ENCODE results near the gene TSGA10IP. TPM values are rescaled to one million over a fixed set of nuclear protein-coding genes. Genes with fewer than 3 reads are reported as not detected.

The TSGA10IP gene
- total RNA-seq, 1 experiment from 2014 or later: not detected

DNA sequence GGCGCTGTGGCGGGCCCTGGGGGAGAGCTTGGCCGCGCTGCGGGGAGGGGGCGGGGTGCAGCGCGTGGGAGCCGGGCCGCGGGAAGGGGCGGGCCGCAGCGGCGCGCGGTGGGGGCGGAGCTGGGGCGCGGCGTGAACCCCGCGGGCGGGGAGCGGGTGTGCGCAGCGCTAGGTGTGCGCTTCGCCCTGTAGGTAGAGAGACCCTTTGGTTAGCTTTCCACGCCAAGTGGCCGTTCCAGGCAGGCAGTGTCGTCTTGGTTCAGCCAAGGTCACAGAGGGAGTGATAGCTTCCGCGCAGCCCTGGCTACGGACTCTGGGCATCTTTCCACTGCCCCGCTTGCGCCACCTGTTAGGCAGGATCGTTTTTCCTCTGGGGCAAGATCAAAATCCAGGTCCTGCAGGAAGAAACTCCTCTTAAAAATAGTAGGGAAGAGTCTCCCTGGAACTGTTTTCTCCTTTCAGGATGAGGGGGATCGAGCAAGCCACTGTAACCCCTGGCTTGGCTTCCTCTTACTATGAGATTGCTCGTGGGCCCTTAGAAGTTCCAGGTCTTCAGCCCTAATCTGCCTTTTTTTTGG, 57.5 kb downstream of the TSGA10IP start:
- no peaks in the 10 kb centered on the region for H3K9me3 ChIP-seq (ENCODE audit: control insufficient read depth in 1 of 2, insufficient read depth in 1 of 2, low read depth in 1 of 2, low read length in 2 of 2)
- CTCF ChIA-PET: interaction anchor here (0.6 to 1.5 kb wide), 4 partner anchors 20 to 112 kb away, joined by 3 to 8 read pairs (median 4); partner anchors contain the start of genes CCDC85B and SF3B2
- H4K20me1 ChIP-seq (ENCODE audit: insufficient read depth): no peaks in the 10 kb centered on the region; the same call in 1 of the 2 replicates
- H3K27me3 ChIP-seq (ENCODE audit: insufficient read depth, low read length): no peaks in the 10 kb centered on the region
- H3K9me2 ChIP-seq (ENCODE audit: insufficient read depth): no peaks in the 10 kb centered on the region
- peak overlapping the region; percentile 98 to 100 for H3K4me3 ChIP-seq (replicated peaks in 1 of 2; ENCODE audit: low read depth in 1 of 2, low read length in 2 of 2)
- H3K79me2 ChIP-seq (ENCODE audit: insufficient read depth, low read length): peaks cover 60% of the 10 kb centered on the region
- TF ChIP-seq POLR2AphosphoS5 (IDR thresholded peaks at IDR 0.05; ENCODE audit: low read depth, low read length): peak; percentile 67
- no peak for TF ChIP-seq POLR2A (IDR thresholded peaks at IDR 0.05; ENCODE audit: borderline replicate concordance, extremely low read depth, insufficient read depth, insufficient read length)
- TF ChIP-seq, protein P1, sequence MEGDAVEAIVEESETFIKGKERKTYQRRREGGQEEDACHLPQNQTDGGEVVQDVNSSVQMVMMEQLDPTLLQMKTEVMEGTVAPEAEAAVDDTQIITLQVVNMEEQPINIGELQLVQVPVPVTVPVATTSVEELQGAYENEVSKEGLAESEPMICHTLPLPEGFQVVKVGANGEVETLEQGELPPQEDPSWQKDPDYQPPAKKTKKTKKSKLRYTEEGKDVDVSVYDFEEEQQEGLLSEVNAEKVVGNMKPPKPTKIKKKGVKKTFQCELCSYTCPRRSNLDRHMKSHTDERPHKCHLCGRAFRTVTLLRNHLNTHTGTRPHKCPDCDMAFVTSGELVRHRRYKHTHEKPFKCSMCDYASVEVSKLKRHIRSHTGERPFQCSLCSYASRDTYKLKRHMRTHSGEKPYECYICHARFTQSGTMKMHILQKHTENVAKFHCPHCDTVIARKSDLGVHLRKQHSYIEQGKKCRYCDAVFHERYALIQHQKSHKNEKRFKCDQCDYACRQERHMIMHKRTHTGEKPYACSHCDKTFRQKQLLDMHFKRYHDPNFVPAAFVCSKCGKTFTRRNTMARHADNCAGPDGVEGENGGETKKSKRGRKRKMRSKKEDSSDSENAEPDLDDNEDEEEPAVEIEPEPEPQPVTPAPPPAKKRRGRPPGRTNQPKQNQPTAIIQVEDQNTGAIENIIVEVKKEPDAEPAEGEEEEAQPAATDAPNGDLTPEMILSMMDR (IDR thresholded peaks at IDR 0.05 in 2 of 3, conservative IDR thresholded peaks at IDR 0.05 in 1 of 3; ENCODE audit: borderline replicate concordance in 1 of 3, insufficient read depth in 1 of 3, low read depth in 2 of 3, low read length in 2 of 3): 0 out of 6 replicates have a peak, but pooled peaks of 2 of the 3 experiments have one; percentile 4 to 7
- TF ChIP-seq EZH2phosphoT487 (IDR thresholded peaks at IDR 0.05; ENCODE audit: borderline replicate concordance): no peak
- H3K4me2 ChIP-seq (ENCODE audit: low read length): peak overlapping the region; percentile 85
- DNase-seq (ENCODE audit: low read depth, low spot score) (no peak), ATAC-seq (peak; percentile 70)
- no peak overlapping the region for H2AFZ ChIP-seq (ENCODE audit: low read depth, low read length, poor library complexity, severe bottlenecking)
- H3K27ac ChIP-seq (ENCODE audit: low read depth, low read length): peak overlapping the region; percentile 87
- no TSS peak for BruUV-seq (replicated peaks)
- RAD21 ChIA-PET (ENCODE audit: low non-redundant PET in 1 of 2, low total read pairs in 2 of 2, uncharacterized antibody in 2 of 2, unreplicated experiment in 2 of 2): interaction anchor here in 1 of 2 experiments (1.0 kb wide), 1 partner anchor 49 kb away, joined by 4 read pairs; the partner anchor contains the start of gene SF3B2
- H3K9ac ChIP-seq (ENCODE audit: low read length): peak overlapping the region; percentile 93
- intact Hi-C loops (cut with micrococcal nuclease): loop anchor here (1.0 kb wide), 3 partner anchors 9 to 142 kb away; partner anchors contain the start of gene MUS81
- peaks cover 30 to 51% of the 10 kb centered on the region in 2 experiments for H3K36me3 ChIP-seq (ENCODE audit: control insufficient read depth in 1 of 2, insufficient read depth in 2 of 2, low read length in 2 of 2)
- peaks cover 17 to 44% of the 10 kb centered on the region in 2 experiments for H3K4me1 ChIP-seq (ENCODE audit: control insufficient read depth in 1 of 2, insufficient read depth in 2 of 2, low read length in 2 of 2)
- POLR2A ChIA-PET: interaction anchor here (0.8 to 1.6 kb wide), 8 partner anchors 9 to 143 kb away, joined by 3 to 17 read pairs (median 4); partner anchors contain the start of genes CST6, MUS81 and SF3B2

DNA sequence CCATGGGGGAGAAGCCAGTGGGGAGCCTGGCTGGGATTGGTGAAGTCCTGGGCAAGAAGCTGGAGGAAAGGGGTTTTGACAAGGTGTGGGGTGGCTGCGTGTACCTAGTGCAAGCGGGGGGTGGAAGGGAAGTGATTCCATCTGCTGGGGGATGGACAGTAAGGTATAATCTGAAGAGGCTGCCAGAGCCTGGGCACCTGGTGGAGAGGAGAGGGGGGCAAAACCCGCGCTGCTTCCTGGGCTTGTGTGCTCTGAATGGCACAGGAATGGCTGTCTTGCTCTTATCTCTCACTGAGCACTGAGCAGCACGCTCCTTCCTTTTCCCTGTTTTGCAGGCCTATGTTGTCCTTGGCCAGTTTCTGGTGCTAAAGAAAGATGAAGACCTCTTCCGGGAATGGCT, 58.0 kb downstream of the TSGA10IP start:
- H4K20me1 ChIP-seq (ENCODE audit: insufficient read depth): no peaks in the 10 kb centered on the region; the same call in 1 of the 2 replicates
- no peak overlapping the region for H2AFZ ChIP-seq (ENCODE audit: low read depth, low read length, poor library complexity, severe bottlenecking)
- no peaks in the 10 kb centered on the region for H3K9me3 ChIP-seq (ENCODE audit: control insufficient read depth in 1 of 2, insufficient read depth in 1 of 2, low read depth in 1 of 2, low read length in 2 of 2)
- RAD21 ChIA-PET (ENCODE audit: low non-redundant PET in 1 of 2, low total read pairs in 2 of 2, uncharacterized antibody in 2 of 2, unreplicated experiment in 2 of 2): no interaction called here
- H3K27ac ChIP-seq (ENCODE audit: low read depth, low read length): peak overlapping the region; percentile 87
- peaks cover 25 to 45% of the 10 kb centered on the region in 2 experiments for H3K36me3 ChIP-seq (ENCODE audit: control insufficient read depth in 1 of 2, insufficient read depth in 2 of 2, low read length in 2 of 2)
- DNase-seq (ENCODE audit: low read depth, low spot score) (no peak), ATAC-seq (no peak)
- BruUV-seq (replicated peaks): no TSS peak
- H3K4me2 ChIP-seq (ENCODE audit: low read length): peak overlapping the region; percentile 85
- H3K4me1 ChIP-seq (ENCODE audit: control insufficient read depth in 1 of 2, insufficient read depth in 2 of 2, low read length in 2 of 2): peaks cover 22 to 49% of the 10 kb centered on the region in 2 experiments
- intact Hi-C loops (cut with micrococcal nuclease): no loop called here
- no peak for TF ChIP-seq ZFX (IDR thresholded peaks at IDR 0.05)
- peak overlapping the region; percentile 98 to 100 for H3K4me3 ChIP-seq (replicated peaks in 1 of 2; ENCODE audit: low read depth in 1 of 2, low read length in 2 of 2)
- H3K9ac ChIP-seq (ENCODE audit: low read length): peak overlapping the region; percentile 93
- CTCF ChIA-PET: interaction anchor here (1.4 to 1.5 kb wide), 2 partner anchors 19 to 48 kb away, joined by 6 to 8 read pairs; partner anchors contain the start of gene SF3B2
- peaks cover 59% of the 10 kb centered on the region for H3K79me2 ChIP-seq (ENCODE audit: insufficient read depth, low read length)
- POLR2A ChIA-PET: interaction anchor here (1.3 to 1.6 kb wide), 3 partner anchors 9 to 144 kb away, joined by 3 to 17 read pairs (median 7); partner anchors contain the start of genes CST6, MUS81 and SF3B2
- no peaks in the 10 kb centered on the region for H3K27me3 ChIP-seq (ENCODE audit: insufficient read depth, low read length)
- no peaks in the 10 kb centered on the region for H3K9me2 ChIP-seq (ENCODE audit: insufficient read depth)
